Naive B cell (primary cell): ENCODE measurements around the gene RARRES1. TPM values are rescaled to one million over a fixed set of nuclear protein-coding genes. Genes with fewer than 3 reads are reported as not detected.

Experiments
- ATAC-seq, 2 donors: fragments of 150-1000 bp; cut with Tn5 transposase; 2 replicates each; pipeline ENCODE4 v1.10.0; 2021; ENCODE audit warnings: low read depth in 2 of 2, mild to moderate bottlenecking in 2 of 2, moderate library complexity in 2 of 2
- DNase-seq: peaks from one replicate; pipeline ENCODE4 v3.0.0; 2022
- H3K27ac Mint-ChIP-seq, 6 donors: one replicate each; pipeline ENCODE4 v1.8.0; 2020 to 2022; ENCODE audit warnings: mild to moderate bottlenecking in 6 of 6, mixed read lengths in 6 of 6, moderate library complexity in 5 of 6, inconsistent platforms in 2 of 6
- H3K27me3 Mint-ChIP-seq, 3 donors: one replicate each; pipeline ENCODE4 v1.8.0; 2021 to 2022; ENCODE audit warnings: mixed read lengths in 3 of 3, mild to moderate bottlenecking in 1 of 3
- H3K36me3 Mint-ChIP-seq, 2 donors: one replicate each; pipeline ENCODE4 v1.8.0; 2020 to 2022; ENCODE audit warnings: mixed read lengths in 2 of 2, inconsistent platforms in 1 of 2, mild to moderate bottlenecking in 1 of 2
- H3K4me1 Mint-ChIP-seq, 3 donors: one replicate each; pipeline ENCODE4 v1.8.0; 2020 to 2022; ENCODE audit warnings: mixed read lengths in 3 of 3, inconsistent platforms in 1 of 3, mild to moderate bottlenecking in 1 of 3, moderate library complexity in 1 of 3
- H3K4me3 Mint-ChIP-seq, 8 donors: one replicate each; pipeline ENCODE4 v1.8.0; 2020 to 2022; ENCODE audit warnings: mild to moderate bottlenecking in 8 of 8, mixed read lengths in 8 of 8, moderate library complexity in 8 of 8, inconsistent platforms in 2 of 8
- H3K9me3 Mint-ChIP-seq, 7 donors: one replicate each; pipeline ENCODE4 v1.8.0; 2020 to 2022; ENCODE audit warnings: mixed read lengths in 7 of 7, mild to moderate bottlenecking in 5 of 7, inconsistent platforms in 2 of 7, moderate library complexity in 1 of 7
- polyA plus RNA-seq, 6 donors: library from polyadenylated mRNA; unstranded; fragments of 300-500 nt; fragmentation: Illumina TruSeq; gene quantifications; one replicate each; pipeline ENCODE4 v1.2.3, GENCODE V29; 2021; ENCODE audit warnings: low read depth in 6 of 6

The RARRES1 gene, protein sequence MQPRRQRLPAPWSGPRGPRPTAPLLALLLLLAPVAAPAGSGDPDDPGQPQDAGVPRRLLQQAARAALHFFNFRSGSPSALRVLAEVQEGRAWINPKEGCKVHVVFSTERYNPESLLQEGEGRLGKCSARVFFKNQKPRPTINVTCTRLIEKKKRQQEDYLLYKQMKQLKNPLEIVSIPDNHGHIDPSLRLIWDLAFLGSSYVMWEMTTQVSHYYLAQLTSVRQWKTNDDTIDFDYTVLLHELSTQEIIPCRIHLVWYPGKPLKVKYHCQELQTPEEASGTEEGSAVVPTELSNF
- polyA plus RNA-seq = not detected

DNA sequence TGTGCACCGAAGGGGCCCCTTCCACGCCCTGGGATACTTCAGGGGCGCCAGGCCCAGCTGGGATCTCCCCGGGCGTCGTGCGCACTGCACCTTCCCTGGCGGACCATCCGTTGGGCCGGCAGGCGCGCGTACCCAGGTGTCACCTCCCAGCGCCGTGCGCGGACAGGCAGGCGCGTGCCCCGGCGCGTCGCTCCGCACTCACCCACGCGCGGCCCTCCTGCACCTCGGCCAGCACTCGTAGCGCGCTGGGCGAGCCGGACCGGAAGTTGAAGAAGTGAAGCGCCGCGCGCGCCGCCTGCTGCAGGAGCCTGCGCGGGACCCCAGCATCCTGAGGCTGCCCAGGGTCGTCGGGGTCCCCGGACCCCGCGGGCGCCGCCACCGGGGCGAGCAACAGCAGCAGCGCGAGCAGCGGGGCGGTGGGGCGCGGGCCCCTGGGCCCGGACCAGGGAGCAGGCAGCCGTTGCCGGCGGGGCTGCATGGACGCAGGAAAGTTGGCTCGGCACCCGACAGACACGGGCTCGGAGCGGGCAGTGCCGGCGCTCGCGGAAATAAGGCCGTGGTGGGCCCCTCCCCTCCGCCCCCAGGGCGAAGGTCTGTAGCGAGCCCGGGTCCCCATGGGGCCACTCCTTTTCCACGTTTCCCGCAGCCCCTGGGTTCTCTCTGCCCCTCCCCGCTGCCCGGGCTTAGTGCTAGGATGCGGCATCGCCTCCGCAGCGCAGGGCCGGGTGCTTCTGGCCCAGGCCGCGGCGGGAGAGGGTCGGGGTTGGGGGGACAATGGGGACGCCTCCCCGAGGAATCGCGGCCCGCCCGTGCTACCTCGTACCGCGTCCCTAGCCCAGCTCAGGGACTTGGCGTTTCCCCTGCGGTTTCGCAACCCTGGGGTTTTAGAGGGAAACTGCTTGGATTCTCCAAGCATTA is at the start of gene RARRES1:
Gene RARRES1, minus strand, starts transcription at position 520 of the 918 bp plus-strand sequence. Its CDS starts 42 bp downstream, at position 478.
- Mint-ChIP-seq H3K36me3 (peaks cover 10 to 13% of the 10 kb centered on the region in 2 donors), H3K9me3 (peaks cover 0 to 13% (median 10%) of the 10 kb centered on the region in 7 donors), H3K4me3 (peak within 1 kb of the TSS; percentile 65 to 81 (median 72)), H3K4me1 (peaks cover 9 to 23% (median 15%) of the 10 kb centered on the region in 3 donors), H3K27ac (no peak within 1 kb of the TSS), H3K27me3 (peaks cover 6 to 19% (median 8%) of the 10 kb centered on the region in 3 donors)
- ATAC-seq (peak; percentile 49 to 55), DNase-seq (peak; percentile 13)

GRCh38 chr3:158781849-158782248 is 49.6 kb upstream of the RARRES1 start:
- peaks cover 0 to 2% (median 0%) of the 10 kb centered on the region in 7 donors for H3K9me3 Mint-ChIP-seq
- H3K27ac Mint-ChIP-seq = no peak overlapping the region
- H3K4me3 Mint-ChIP-seq = no peak overlapping the region
- DNase-seq = no peak
- H3K4me1 Mint-ChIP-seq = no peaks in the 10 kb centered on the region
- H3K27me3 Mint-ChIP-seq = no peaks in the 10 kb centered on the region
- ATAC-seq = no peak
- H3K36me3 Mint-ChIP-seq = no peaks in the 10 kb centered on the region

DNA sequence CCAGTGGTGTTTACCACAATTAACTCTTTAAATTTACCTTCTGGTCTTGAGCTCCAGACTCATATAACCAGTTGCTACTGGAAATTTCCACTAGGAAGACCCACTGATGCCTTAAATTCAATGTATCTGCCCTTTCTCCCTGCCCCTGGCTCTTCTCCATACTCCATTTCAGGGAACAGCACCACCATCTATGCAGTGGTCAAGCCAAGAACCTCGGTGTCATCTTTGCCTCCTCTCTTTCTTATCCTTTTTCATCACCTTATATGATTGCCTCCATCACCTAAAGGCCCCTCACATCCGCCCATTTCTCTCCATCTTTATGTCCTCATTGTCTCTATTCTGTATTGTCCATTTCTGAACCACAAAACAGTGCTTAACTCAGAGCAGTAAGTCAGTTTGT is 48.9 kb upstream of the RARRES1 start:
- H3K9me3 Mint-ChIP-seq = peaks cover 0 to 2% (median 0%) of the 10 kb centered on the region in 7 donors
- ATAC-seq = no peak
- no peaks in the 10 kb centered on the region for H3K27me3 Mint-ChIP-seq
- no peak for DNase-seq
- no peak overlapping the region for H3K4me3 Mint-ChIP-seq
- no peak overlapping the region for H3K27ac Mint-ChIP-seq
- no peaks in the 10 kb centered on the region for H3K4me1 Mint-ChIP-seq
- no peaks in the 10 kb centered on the region for H3K36me3 Mint-ChIP-seq

- Mint-ChIP-seq H3K36me3 (no peaks in the 10 kb centered on the region), H3K9me3 (peaks cover 0 to 2% (median 0%) of the 10 kb centered on the region in 7 donors), H3K4me1 (no peaks in the 10 kb centered on the region), H3K27me3 (no peaks in the 10 kb centered on the region), H3K27ac (no peak overlapping the region), H3K4me3 (no peak overlapping the region)
- ATAC-seq = no peak
- DNase-seq = no peak
These were observed 48.5 kb upstream of the RARRES1 start for GRCh38 chr3:158780766-158781165.

- ATAC-seq = no peak
- Mint-ChIP-seq H3K4me3 (no peak overlapping the region), H3K27me3 (no peaks in the 10 kb centered on the region), H3K4me1 (no peaks in the 10 kb centered on the region), H3K27ac (no peak overlapping the region), H3K36me3 (no peaks in the 10 kb centered on the region), H3K9me3 (peaks cover 0 to 2% (median 0%) of the 10 kb centered on the region in 7 donors)
- DNase-seq = no peak
These were observed 45.1 kb upstream of the RARRES1 start for GRCh38 chr3:158777161-158777873.

DNA sequence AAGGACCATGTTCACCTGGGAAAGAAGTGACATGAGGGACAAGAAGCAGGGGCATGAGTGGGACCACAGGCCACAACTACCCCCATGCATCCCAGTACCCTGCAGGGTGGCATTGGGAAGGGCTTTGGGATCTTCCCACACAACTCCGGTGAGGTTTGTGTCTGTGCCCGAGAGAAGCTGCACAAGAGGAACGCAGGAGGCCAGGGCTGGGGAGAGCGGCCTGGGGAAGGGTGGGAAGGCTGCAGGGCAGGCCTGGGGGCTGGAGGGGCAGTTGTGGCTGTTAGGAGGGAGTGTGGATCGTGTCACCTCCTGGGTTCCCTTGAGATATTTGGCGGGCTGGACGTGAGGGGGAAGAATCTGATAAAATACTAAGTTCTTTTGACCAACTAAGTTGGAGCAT is 44.3 kb upstream of the RARRES1 start:
- Mint-ChIP-seq H3K9me3 (peaks cover 0 to 2% (median 0%) of the 10 kb centered on the region in 7 donors), H3K4me3 (no peak overlapping the region), H3K36me3 (no peaks in the 10 kb centered on the region), H3K4me1 (no peaks in the 10 kb centered on the region), H3K27me3 (no peaks in the 10 kb centered on the region), H3K27ac (no peak overlapping the region)
- DNase-seq = no peak
- no peak for ATAC-seq

- no peak overlapping the region for H3K27ac Mint-ChIP-seq
These were observed 43.5 kb upstream of the RARRES1 start for GRCh38 chr3:158775426-158776410.

DNA sequence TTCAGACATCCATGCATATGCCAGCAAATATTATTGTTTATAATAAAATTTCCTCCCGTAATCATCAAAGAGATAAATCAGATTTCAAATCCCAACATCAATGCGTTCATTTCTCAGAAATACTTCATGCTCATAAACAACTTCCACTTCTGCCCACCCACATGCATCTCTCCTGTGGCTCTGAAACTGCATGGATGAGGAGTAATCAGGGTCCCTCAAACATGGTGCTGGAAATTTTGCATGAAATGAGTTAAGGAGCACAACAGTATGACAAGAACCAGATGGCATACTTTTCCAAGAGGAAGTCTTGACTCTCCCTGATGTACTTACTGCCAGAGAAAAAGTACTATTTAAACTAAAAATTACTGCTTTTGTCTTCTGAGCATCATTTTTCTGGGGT is 42.7 kb upstream of the RARRES1 start:
- peaks cover 0 to 2% (median 0%) of the 10 kb centered on the region in 7 donors for H3K9me3 Mint-ChIP-seq
- DNase-seq (no peak), ATAC-seq (no peak)
- no peaks in the 10 kb centered on the region for H3K27me3 Mint-ChIP-seq
- no peak overlapping the region for H3K27ac Mint-ChIP-seq
- H3K4me1 Mint-ChIP-seq = no peaks in the 10 kb centered on the region
- H3K36me3 Mint-ChIP-seq = no peaks in the 10 kb centered on the region
- no peak overlapping the region for H3K4me3 Mint-ChIP-seq

More at GRCh38 chr3:158775426-158776410, 43.5 kb upstream of the RARRES1 start:
- no peaks in the 10 kb centered on the region for H3K36me3 Mint-ChIP-seq
- ATAC-seq (no peak), DNase-seq (no peak)
- H3K4me3 Mint-ChIP-seq = peak overlapping the region in 1 of 8 donors; percentile 18
- H3K4me1 Mint-ChIP-seq = no peaks in the 10 kb centered on the region
- H3K27me3 Mint-ChIP-seq = no peaks in the 10 kb centered on the region
- peaks cover 0 to 2% (median 0%) of the 10 kb centered on the region in 7 donors for H3K9me3 Mint-ChIP-seq

- Mint-ChIP-seq H3K9me3 (no peaks in the 10 kb centered on the region), H3K36me3 (no peaks in the 10 kb centered on the region), H3K27me3 (no peaks in the 10 kb centered on the region), H3K4me3 (no peak overlapping the region), H3K27ac (no peak overlapping the region), H3K4me1 (no peaks in the 10 kb centered on the region)
- ATAC-seq (no peak), DNase-seq (no peak)
These were observed 41.9 kb upstream of the RARRES1 start for GRCh38 chr3:158773845-158774830.

- H3K9me3 Mint-ChIP-seq = no peaks in the 10 kb centered on the region
- DNase-seq = no peak
- H3K27ac Mint-ChIP-seq = peak overlapping the region in 1 of 6 donors; percentile 35
- no peak for ATAC-seq
- H3K27me3 Mint-ChIP-seq = no peaks in the 10 kb centered on the region
- no peaks in the 10 kb centered on the region for H3K36me3 Mint-ChIP-seq
- H3K4me3 Mint-ChIP-seq = no peak overlapping the region
- H3K4me1 Mint-ChIP-seq = no peaks in the 10 kb centered on the region
These were observed 40.9 kb upstream of the RARRES1 start for GRCh38 chr3:158773166-158773565.

GRCh38 chr3:158771982-158772381 is 39.7 kb upstream of the RARRES1 start:
- H3K9me3 Mint-ChIP-seq = no peaks in the 10 kb centered on the region
- ATAC-seq = no peak
- H3K27me3 Mint-ChIP-seq = no peaks in the 10 kb centered on the region
- no peak overlapping the region for H3K4me3 Mint-ChIP-seq
- no peaks in the 10 kb centered on the region for H3K36me3 Mint-ChIP-seq
- H3K4me1 Mint-ChIP-seq = no peaks in the 10 kb centered on the region
- DNase-seq = no peak
- no peak overlapping the region for H3K27ac Mint-ChIP-seq
